HEK293 (cell line): Measurements from ENCODE around the gene PPFIA1.

ENCODE experiments used
- CTCF ChIA-PET: fragments of 350-600 bp; formaldehyde crosslinking; extraction: SDS; loops from one replicate; lab custom pipeline; 2021; ENCODE audit warnings: antibody characterized with exemption; lab: Yijun Ruan, JAX
- POLR2A ChIA-PET: fragments of 300-600 bp; formaldehyde crosslinking; extraction: SDS; loops from one replicate; lab custom pipeline; 2020; ENCODE audit warnings: antibody characterized with exemption, inconsistent platforms; lab: Yijun Ruan, JAX
- H3K27ac ChIP-seq: fragments of 200-500 bp; sonication (Bioruptor generic); 2 replicates; pipeline ENCODE4 v1.5.1; 2014; ENCODE audit warnings: low read depth, low read length, control low read depth, inconsistent platforms; ENCODE audit errors: extremely low read depth
- H3K36me3 ChIP-seq, 2 experiments: fragments of 200-500 bp in 1 of 2; sonication (Bioruptor generic) in 1 of 2; 1 replicate in 1 of 2; 2 replicates in 1 of 2; pipeline ENCODE4 v1.5.1; 2014 to 2017; ENCODE audit warnings: inconsistent platforms in 2 of 2, low read length in 2 of 2; ENCODE audit not compliant: control insufficient read depth in 2 of 2, insufficient read depth in 1 of 2
- H3K4me1 ChIP-seq: fragments of 200-500 bp; sonication (Bioruptor generic); 2 replicates; pipeline ENCODE4 v1.5.1; 2014; ENCODE audit warnings: mild to moderate bottlenecking, low read length, inconsistent platforms; ENCODE audit not compliant: control insufficient read depth, insufficient read depth
- H3K4me3 ChIP-seq: 2 replicates; pipeline ENCODE4 v1.5.1; 2011; ENCODE audit warnings: low read depth, mild to moderate bottlenecking, control low read depth, low read length, moderate library complexity
- H3K9me3 ChIP-seq: fragments of 200-500 bp; sonication (Bioruptor generic); 2 replicates; pipeline ENCODE4 v1.5.1; 2014; ENCODE audit warnings: low read depth, low read length, inconsistent platforms; ENCODE audit not compliant: control insufficient read depth, insufficient read depth
- EGR2 ChIP-seq: fragments of 450-650 bp; formaldehyde crosslinking; IDR thresholded peaks from 2 replicates; pipeline ENCODE4 v1.5.1; 2016; ENCODE audit warnings: low read depth, missing biosample characterization, missing genetic modification characterization
- FEZF1 ChIP-seq: fragments of 450-650 bp; formaldehyde crosslinking; IDR thresholded peaks from 2 replicates; pipeline ENCODE4 v1.5.1; 2016; ENCODE audit warnings: missing biosample characterization, missing genetic modification characterization
- KLF17 ChIP-seq: fragments of 450-650 bp; formaldehyde crosslinking; IDR thresholded peaks from 2 replicates; pipeline ENCODE4 v1.5.1; 2016; ENCODE audit warnings: missing biosample characterization, missing genetic modification characterization
- MYNN ChIP-seq: fragments of 450-650 bp; formaldehyde crosslinking; IDR thresholded peaks from 2 replicates; pipeline ENCODE4 v1.5.1; 2016; ENCODE audit warnings: missing biosample characterization, missing genetic modification characterization, borderline replicate concordance
- OSR2 ChIP-seq: fragments of 450-650 bp; formaldehyde crosslinking; IDR thresholded peaks from 2 replicates; pipeline ENCODE4 v1.5.1; 2016; ENCODE audit warnings: missing biosample characterization, missing genetic modification characterization
- REPIN1 ChIP-seq: fragments of 450-650 bp; formaldehyde crosslinking; IDR thresholded peaks from 2 replicates; pipeline ENCODE4 v1.5.1; 2017; ENCODE audit warnings: missing biosample characterization, missing genetic modification characterization, low read depth
- ZFP41 ChIP-seq: fragments of 450-650 bp; formaldehyde crosslinking; IDR thresholded peaks from 2 replicates; pipeline ENCODE4 v1.5.1; 2016; ENCODE audit warnings: missing biosample characterization, missing genetic modification characterization, borderline replicate concordance
- ZNF133 ChIP-seq: fragments of 450-650 bp; formaldehyde crosslinking; IDR thresholded peaks from 2 replicates; pipeline ENCODE4 v1.5.1; 2016; ENCODE audit warnings: missing biosample characterization, missing genetic modification characterization
- ZNF266 ChIP-seq: fragments of 450-650 bp; formaldehyde crosslinking; IDR thresholded peaks from 2 replicates; pipeline ENCODE4 v1.5.1; 2016; ENCODE audit warnings: missing biosample characterization, missing genetic modification characterization, low read depth
- ZNF354C ChIP-seq: fragments of 450-650 bp; formaldehyde crosslinking; IDR thresholded peaks from 2 replicates; pipeline ENCODE4 v1.5.1; 2016; ENCODE audit warnings: missing biosample characterization, missing genetic modification characterization, low read depth, borderline replicate concordance
- ZNF366 ChIP-seq: fragments of 450-650 bp; formaldehyde crosslinking; conservative IDR thresholded peaks from 2 replicates; pipeline ENCODE4 v1.5.1; 2016; ENCODE audit warnings: missing biosample characterization, missing genetic modification characterization
- ZNF433 ChIP-seq: fragments of 450-650 bp; formaldehyde crosslinking; IDR thresholded peaks from 2 replicates; pipeline ENCODE4 v1.5.1; 2016; ENCODE audit warnings: missing biosample characterization, missing genetic modification characterization, low read depth
- ZNF514 ChIP-seq: fragments of 450-650 bp; formaldehyde crosslinking; IDR thresholded peaks from 2 replicates; pipeline ENCODE4 v1.5.1; 2016; ENCODE audit warnings: missing biosample characterization, missing genetic modification characterization
- ZNF658 ChIP-seq: fragments of 450-650 bp; formaldehyde crosslinking; IDR thresholded peaks from 2 replicates; pipeline ENCODE4; 2016; ENCODE audit warnings: missing biosample characterization, missing genetic modification characterization
- ZNF677 ChIP-seq: fragments of 450-650 bp; IDR thresholded peaks from 2 replicates; pipeline ENCODE4 v1.5.0; 2018; ENCODE audit warnings: missing biosample characterization, mild to moderate bottlenecking, missing genetic modification characterization, moderate library complexity
- ZNF76 ChIP-seq: fragments of 450-650 bp; formaldehyde crosslinking; IDR thresholded peaks from 2 replicates; pipeline ENCODE4; 2016; ENCODE audit warnings: low read depth, missing biosample characterization, missing genetic modification characterization, borderline replicate concordance
- ZNF776 ChIP-seq: fragments of 450-650 bp; formaldehyde crosslinking; IDR thresholded peaks from 2 replicates; pipeline ENCODE4 v1.5.0; 2017; ENCODE audit warnings: missing biosample characterization, missing genetic modification characterization, borderline replicate concordance
- ZSCAN23 ChIP-seq: fragments of 450-650 bp; formaldehyde crosslinking; IDR thresholded peaks from 2 replicates; pipeline ENCODE4 v1.5.1; 2016; ENCODE audit warnings: missing biosample characterization, missing genetic modification characterization
- TF ChIP-seq, protein P1 (sequence below): fragments of 450-650 bp; formaldehyde crosslinking; IDR thresholded peaks from 2 replicates; pipeline ENCODE4 v1.5.1; 2017; ENCODE audit warnings: missing biosample characterization, mild to moderate bottlenecking, missing genetic modification characterization, moderate library complexity
- TF ChIP-seq, protein P2 (sequence below): fragments of 450-650 bp; formaldehyde crosslinking; IDR thresholded peaks from 2 replicates; pipeline ENCODE4 v1.5.1; 2017; ENCODE audit warnings: missing biosample characterization, missing genetic modification characterization

Gene PPFIA1

GRCh38 chr11:70272009-70272408, 1.5 kb downstream of the PPFIA1 start:
- no peak overlapping the region; the same call in 1 of the 2 replicates for H3K4me3 ChIP-seq
- POLR2A ChIA-PET: interaction anchor here (0.9 to 1.4 kb wide), 2 partner anchors 69 to 117 kb away, joined by 3 to 8 read pairs; partner anchors contain the start of gene FADD
- TF ChIP-seq ZNF776 (tag by site-specific recombination): no peak
- TF ChIP-seq, all 188 proteins: peak for 0
- Histone ChIP-seq H3K9me3 (no peaks in the 10 kb centered on the region), H3K36me3 (peaks cover 4 to 49% of the 10 kb centered on the region in 2 experiments; a peak in 2 of 3 replicates), H3K4me1 (no peaks in the 10 kb centered on the region), H3K27ac (no peak overlapping the region)
- CTCF ChIA-PET: interaction anchor here (0.6 kb wide), 1 partner anchor 11 kb away, joined by 3 read pairs; no protein-coding TSS in a partner anchor

- Histone ChIP-seq H3K4me1 (no peaks in the 10 kb centered on the region), H3K36me3 (peaks cover 6 to 80% of the 10 kb centered on the region in 2 experiments; a peak in 2 of 3 replicates), H3K9me3 (no peaks in the 10 kb centered on the region), H3K27ac (no peak overlapping the region), H3K4me3 (no peak overlapping the region)
- POLR2A ChIA-PET: no interaction called here
- CTCF ChIA-PET: interaction anchor here (0.7 to 0.8 kb wide), 2 partner anchors 12 to 19 kb away, joined by 3 to 4 read pairs; no protein-coding TSS in a partner anchor
- TF ChIP-seq ZNF658 (no peak), EGR2 (0 out of 2 replicates have a peak, but pooled peaks have one; percentile 18)
Observed at GRCh38 chr11:70278994-70279393, 8.5 kb downstream of the PPFIA1 start.

DNA sequence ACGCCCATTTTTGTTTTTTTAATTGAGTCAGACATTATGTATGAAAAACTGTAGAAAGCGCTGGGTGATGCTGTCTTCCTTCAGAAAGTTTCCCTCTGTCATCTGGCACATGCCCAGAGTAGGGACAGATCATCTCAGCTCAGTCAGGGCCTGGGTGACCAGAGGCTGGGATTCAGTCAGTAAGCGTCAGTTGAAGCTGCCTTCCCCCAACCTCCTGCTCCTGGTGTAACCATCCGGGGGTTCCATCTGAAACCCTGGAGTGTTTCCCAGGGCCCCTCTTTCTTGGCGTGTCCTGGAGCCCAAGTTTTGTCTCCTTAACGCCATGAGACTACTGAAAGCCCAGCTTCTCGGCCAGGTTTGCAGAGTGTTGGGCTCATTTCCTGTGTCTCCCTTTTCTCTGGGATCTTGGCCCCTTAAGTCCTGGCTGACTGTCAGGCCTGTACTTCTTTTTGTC, 10.7 kb downstream of the PPFIA1 start:
- ChIA-PET CTCF (no interaction called here), POLR2A (no interaction called here)
- Histone ChIP-seq H3K4me3 (no peak overlapping the region), H3K4me1 (no peaks in the 10 kb centered on the region), H3K9me3 (no peaks in the 10 kb centered on the region), H3K27ac (no peak overlapping the region), H3K36me3 (peaks cover 10 to 81% of the 10 kb centered on the region in 2 experiments; a peak in 2 of 3 replicates)
- TF ChIP-seq, protein P1, sequence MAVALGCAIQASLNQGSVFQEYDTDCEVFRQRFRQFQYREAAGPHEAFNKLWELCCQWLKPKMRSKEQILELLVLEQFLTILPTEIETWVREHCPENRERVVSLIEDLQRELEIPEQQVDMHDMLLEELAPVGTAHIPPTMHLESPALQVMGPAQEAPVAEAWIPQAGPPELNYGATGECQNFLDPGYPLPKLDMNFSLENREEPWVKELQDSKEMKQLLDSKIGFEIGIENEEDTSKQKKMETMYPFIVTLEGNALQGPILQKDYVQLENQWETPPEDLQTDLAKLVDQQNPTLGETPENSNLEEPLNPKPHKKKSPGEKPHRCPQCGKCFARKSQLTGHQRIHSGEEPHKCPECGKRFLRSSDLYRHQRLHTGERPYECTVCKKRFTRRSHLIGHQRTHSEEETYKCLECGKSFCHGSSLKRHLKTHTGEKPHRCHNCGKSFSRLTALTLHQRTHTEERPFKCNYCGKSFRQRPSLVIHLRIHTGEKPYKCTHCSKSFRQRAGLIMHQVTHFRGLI: peak; percentile 92
- no peak for TF ChIP-seq ZSCAN23 (tag by site-specific recombination)

DNA sequence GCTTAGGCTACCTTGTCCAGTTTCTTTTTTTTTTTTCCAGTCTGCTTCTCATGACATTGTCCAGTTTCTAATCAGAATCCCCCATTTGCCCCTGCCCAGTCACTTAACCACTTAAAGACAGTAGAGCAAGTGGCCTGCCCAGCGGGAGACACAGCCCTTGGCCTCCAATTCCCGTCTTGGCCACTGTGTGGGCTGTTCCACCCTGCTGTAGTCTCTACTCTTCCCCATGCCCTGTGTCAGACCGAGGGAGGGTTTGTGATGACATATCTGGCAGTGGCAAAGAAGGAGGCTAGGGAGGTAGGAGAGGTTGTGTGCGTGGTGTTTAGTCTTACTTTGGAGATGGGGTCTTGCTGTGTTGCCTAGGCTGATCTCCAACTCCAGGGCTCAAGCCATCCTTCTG, 11.5 kb downstream of the PPFIA1 start:
- ChIA-PET POLR2A (no interaction called here), CTCF (no interaction called here)
- Histone ChIP-seq H3K27ac (no peak overlapping the region), H3K4me1 (no peaks in the 10 kb centered on the region), H3K9me3 (no peaks in the 10 kb centered on the region), H3K36me3 (peaks cover 14 to 84% of the 10 kb centered on the region in 2 experiments; a peak in 2 of 3 replicates), H3K4me3 (no peak overlapping the region)
- TF ChIP-seq MYNN (tag by site-specific recombination) (no peak), ZNF366 (tag by site-specific recombination) (no peak), ZFP41 (tag by site-specific recombination) (no peak), ZNF354C (no peak), FEZF1 (tag by site-specific recombination) (no peak), ZNF76 (tag by site-specific recombination) (no peak), ZNF677 (no peak), ZNF433 (tag by site-specific recombination) (no peak)

DNA sequence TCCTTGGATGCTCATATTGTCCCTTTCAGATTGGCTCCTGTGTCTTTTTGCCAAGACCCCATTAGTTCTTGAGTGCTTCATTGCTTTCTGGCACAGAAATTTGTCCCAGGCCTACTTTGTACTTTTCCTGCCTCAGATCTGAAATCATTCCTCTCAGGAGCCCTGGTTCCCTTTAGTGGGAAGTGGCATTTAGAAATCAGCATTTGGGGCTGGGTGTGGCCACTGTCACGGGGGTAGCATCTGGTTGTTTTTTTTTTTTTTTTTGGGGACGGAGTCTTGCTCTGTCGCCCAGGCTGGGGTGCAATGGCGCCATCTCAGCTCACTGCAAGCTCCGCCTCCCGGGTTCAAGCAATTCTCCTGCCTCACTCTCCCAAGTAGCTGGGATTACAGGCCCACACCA, 18.2 kb downstream of the PPFIA1 start:
- no peaks in the 10 kb centered on the region for H3K4me1 ChIP-seq
- peaks cover 9 to 87% of the 10 kb centered on the region in 2 experiments; a peak in 2 of 3 replicates for H3K36me3 ChIP-seq
- CTCF ChIA-PET: no interaction called here
- H3K4me3 ChIP-seq: no peak overlapping the region
- H3K27ac ChIP-seq: no peak overlapping the region
- no peaks in the 10 kb centered on the region for H3K9me3 ChIP-seq
- POLR2A ChIA-PET: no interaction called here
- no peak for TF ChIP-seq KLF17 (tag by site-specific recombination)
- TF ChIP-seq OSR2 (tag by site-specific recombination): no peak
- TF ChIP-seq, protein P2, sequence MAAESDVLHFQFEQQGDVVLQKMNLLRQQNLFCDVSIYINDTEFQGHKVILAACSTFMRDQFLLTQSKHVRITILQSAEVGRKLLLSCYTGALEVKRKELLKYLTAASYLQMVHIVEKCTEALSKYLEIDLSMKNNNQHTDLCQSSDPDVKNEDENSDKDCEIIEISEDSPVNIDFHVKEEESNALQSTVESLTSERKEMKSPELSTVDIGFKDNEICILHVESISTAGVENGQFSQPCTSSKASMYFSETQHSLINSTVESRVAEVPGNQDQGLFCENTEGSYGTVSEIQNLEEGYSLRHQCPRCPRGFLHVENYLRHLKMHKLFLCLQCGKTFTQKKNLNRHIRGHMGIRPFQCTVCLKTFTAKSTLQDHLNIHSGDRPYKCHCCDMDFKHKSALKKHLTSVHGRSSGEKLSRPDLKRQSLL (tag by site-specific recombination): no peak
- no peak for TF ChIP-seq ZNF266
- no peak for TF ChIP-seq ZNF133 (tag by site-specific recombination)
- no peak for TF ChIP-seq ZNF514 (tag by site-specific recombination)
- no peak for TF ChIP-seq REPIN1 (tag by site-specific recombination)
